CD4-positive, alpha-beta T cell (primary cell): ENCODE results near the gene SLC22A7. TPM values are rescaled to one million over a fixed set of nuclear protein-coding genes. Genes with fewer than 3 reads are reported as not detected.
A peak's percentile ranks its signal among the peaks of the same experiment; 100 is the strongest.

Experiments
- ATAC-seq: fragments of 200-7000 bp; cut with Tn5 transposase; one replicate; pipeline ENCODE4 v1.10.0; 2022; ENCODE audit warnings: mild to moderate bottlenecking; ENCODE audit not compliant: poor library complexity
- CTCF ChIA-PET: fragments of 350-600 bp; sonication (Branson Sonifier 250); formaldehyde crosslinking; loops from one replicate; lab custom pipeline; 2021; ENCODE audit warnings: antibody characterized with exemption, inconsistent platforms; lab: Charles Lee
- POLR2A ChIA-PET: fragments of 350-600 bp; sonication (Branson Sonifier 250); formaldehyde crosslinking; loops from one replicate; lab custom pipeline; 2021; ENCODE audit warnings: antibody characterized with exemption, inconsistent platforms; lab: Charles Lee
- DNase-seq, 14 experiments: peaks; one replicate each; pipeline ENCODE4 v3.0.0-alpha.2; 2013 to 2020; ENCODE audit warnings: mixed read lengths in 2 of 14
- H3K27ac ChIP-seq, 2 donors: one replicate each; pipeline versions ENCODE4 v1.5.1 to v1.7.0; 2013; ENCODE audit warnings: low read length in 2 of 2, low read depth in 1 of 2, mild to moderate bottlenecking in 1 of 2
- H3K27me3 ChIP-seq, 2 experiments: 1 replicate in 1 of 2; 2 replicates in 1 of 2; pipeline versions ENCODE4 v1.6.1 to v1.7.0; 2013; ENCODE audit warnings: low read length in 2 of 2, control low read depth in 1 of 2, mild to moderate bottlenecking in 1 of 2, moderate library complexity in 1 of 2; ENCODE audit not compliant: insufficient read depth in 2 of 2, control insufficient read depth in 1 of 2
- H3K36me3 ChIP-seq: one replicate; pipeline ENCODE4 v1.6.1; 2013; ENCODE audit warnings: low read length, control low read depth; ENCODE audit not compliant: insufficient read depth
- H3K4me1 ChIP-seq: one replicate; pipeline ENCODE4 v1.6.1; 2013; ENCODE audit warnings: low read length, control low read depth; ENCODE audit not compliant: insufficient read depth
- H3K4me3 ChIP-seq: one replicate; pipeline ENCODE4 v1.5.1; 2013; ENCODE audit warnings: mild to moderate bottlenecking, low read length, moderate library complexity
- H3K9me3 ChIP-seq, 2 experiments: 1 replicate in 1 of 2; 2 replicates in 1 of 2; pipeline versions ENCODE4 v1.6.1 to v1.7.0; 2013; ENCODE audit warnings: low read length in 2 of 2, mild to moderate bottlenecking in 2 of 2, control low read depth in 1 of 2, moderate library complexity in 1 of 2; ENCODE audit not compliant: control insufficient read depth in 1 of 2, insufficient read depth in 1 of 2
- H3K27ac Mint-ChIP-seq: one replicate; pipeline ENCODE4 v1.8.0; 2020; ENCODE audit warnings: mixed read lengths
- H3K27me3 Mint-ChIP-seq: one replicate; pipeline ENCODE4 v1.8.0; 2021; ENCODE audit warnings: mixed read lengths
- H3K36me3 Mint-ChIP-seq: one replicate; pipeline ENCODE4 v1.8.0; 2021; ENCODE audit warnings: low read depth, mixed read lengths
- H3K4me1 Mint-ChIP-seq: one replicate; pipeline ENCODE4 v1.8.0; 2021; ENCODE audit warnings: low read depth, mixed read lengths
- H3K4me3 Mint-ChIP-seq: one replicate; pipeline ENCODE4 v1.8.0; 2020; ENCODE audit warnings: mild to moderate bottlenecking, mixed read lengths
- H3K9me3 Mint-ChIP-seq: one replicate; pipeline ENCODE4 v1.8.0; 2020; ENCODE audit warnings: mixed read lengths
- CTCF ChIP-seq: fragments of 200-600 bp; IDR thresholded peaks from one replicate; pipeline ENCODE4 v1.8.0; 2022; ENCODE audit warnings: antibody characterized with exemption, mild to moderate bottlenecking
- intact Hi-C, 2 experiments: fragments of 100-400 bp; cut with DNase I in 1 of 2; cut with micrococcal nuclease in 1 of 2; formaldehyde crosslinking; loops; one replicate each; pipeline versions ENCODE4 v1.15.1 to v1.9.0; 2023 to 2025; cut with DNase I, micrococcal nuclease
- total RNA-seq, 174 experiments: library from RNA in 2 of 174; stranded (reverse) in 2 of 174; gene quantifications; one replicate each; pipeline ENCODE4 v1.2.3 and lab custom pipeline; 2021 to 2026

SLC22A7 gene
- total RNA-seq, 2 experiments from 2014 or later: not detected

DNA sequence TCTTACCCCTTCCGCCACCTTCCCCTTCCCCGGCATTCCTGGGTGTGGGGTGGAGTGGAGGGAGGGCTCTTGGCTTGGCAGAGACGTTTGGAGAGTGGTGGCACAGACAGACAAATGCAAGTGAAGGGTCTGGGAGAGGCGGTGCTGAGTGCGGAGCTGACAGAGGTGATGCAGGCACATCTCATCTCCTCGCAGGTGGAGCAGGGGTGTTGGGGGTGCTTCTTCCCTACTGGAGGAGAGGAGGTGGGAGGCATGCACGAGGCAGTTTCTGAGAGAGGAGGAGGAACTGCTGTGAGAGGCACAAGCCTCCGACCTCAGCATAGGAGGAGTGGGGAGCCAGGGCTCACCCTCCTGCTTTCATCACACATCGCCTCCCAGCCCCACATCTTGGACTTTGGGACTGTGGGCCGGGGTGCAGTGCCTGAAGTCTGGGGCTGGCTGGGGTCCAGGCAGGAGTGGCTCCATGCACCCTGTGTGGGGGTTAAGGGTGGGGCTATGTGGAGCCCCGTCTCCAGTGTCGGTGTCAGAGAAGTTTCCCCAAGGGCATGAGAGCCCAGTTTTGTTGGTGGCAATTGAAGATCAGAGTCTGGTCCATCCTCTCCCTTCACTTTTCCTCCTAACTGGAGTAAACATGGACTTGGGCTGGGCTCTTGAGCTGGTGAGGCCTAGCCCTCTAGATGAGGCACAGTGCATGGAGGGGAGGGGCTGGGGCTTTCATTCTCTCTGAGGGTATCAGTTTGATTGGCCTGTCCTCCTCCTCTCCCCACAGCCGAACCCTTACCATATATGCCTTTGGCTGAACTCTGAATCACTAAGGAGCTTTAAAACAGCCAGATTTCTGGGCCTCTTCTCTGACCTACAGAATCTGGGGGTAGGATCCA lies 20.2 kb upstream of the SLC22A7 start:
- H3K27me3 Mint-ChIP-seq: peaks cover 50% of the 10 kb centered on the region

DNA sequence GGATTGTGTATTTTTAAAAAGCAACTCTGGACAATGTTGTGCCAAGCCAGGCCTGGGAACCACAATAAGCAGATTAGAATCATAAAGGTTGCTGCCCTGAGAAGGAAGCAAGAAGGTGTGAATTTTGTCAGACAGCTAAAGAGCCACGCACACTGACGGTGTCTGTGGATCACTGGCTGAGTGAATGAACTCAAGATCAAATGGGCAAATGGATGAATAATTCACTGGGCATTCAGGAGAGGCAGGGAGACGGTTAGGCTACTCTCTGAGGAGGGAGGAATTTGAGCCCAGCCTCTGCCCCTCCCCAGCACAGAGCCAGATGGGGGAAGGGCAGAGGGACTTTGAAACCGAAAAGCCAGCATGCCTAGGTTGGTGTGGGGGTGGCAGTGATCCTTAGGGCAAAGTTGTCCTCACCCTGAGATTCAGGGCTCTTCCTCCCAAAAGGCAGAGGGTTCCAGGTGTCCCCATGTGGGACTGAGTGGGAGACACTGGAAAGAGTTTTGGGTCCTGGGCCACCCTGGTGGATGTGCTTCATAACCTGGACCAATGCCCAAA lies 19.5 kb upstream of the SLC22A7 start:
- H3K9me3 ChIP-seq: no peaks in the 10 kb centered on the region
- CTCF ChIA-PET: no interaction called here
- H3K36me3 Mint-ChIP-seq: no peaks in the 10 kb centered on the region
- peaks cover 21% of the 10 kb centered on the region for H3K4me1 ChIP-seq
- peaks cover 50% of the 10 kb centered on the region for H3K27me3 Mint-ChIP-seq
- H3K4me3 Mint-ChIP-seq: no peak overlapping the region
- H3K27ac ChIP-seq: no peak overlapping the region
- intact Hi-C loops: no loop called here
- no peak overlapping the region for H3K27ac Mint-ChIP-seq
- no peak overlapping the region for H3K4me3 ChIP-seq
- POLR2A ChIA-PET: no interaction called here
- H3K4me1 Mint-ChIP-seq: peaks cover 6% of the 10 kb centered on the region
- H3K27me3 ChIP-seq: peaks cover 8 to 11% of the 10 kb centered on the region in 2 experiments
- DNase-seq (no peak), ATAC-seq (no peak)
- no peak for TF ChIP-seq CTCF
- H3K36me3 ChIP-seq: no peaks in the 10 kb centered on the region
- no peaks in the 10 kb centered on the region for H3K9me3 Mint-ChIP-seq

More for the DNA sequence above, 20.2 kb upstream of the SLC22A7 start:
- no peak for TF ChIP-seq CTCF
- Histone ChIP-seq H3K27me3 (peaks cover 8 to 11% of the 10 kb centered on the region in 2 experiments), H3K4me3 (no peak overlapping the region), H3K4me1 (peaks cover 21% of the 10 kb centered on the region), H3K9me3 (no peaks in the 10 kb centered on the region), H3K27ac (no peak overlapping the region), H3K36me3 (no peaks in the 10 kb centered on the region)
- POLR2A ChIA-PET: no interaction called here
- Mint-ChIP-seq H3K9me3 (no peaks in the 10 kb centered on the region), H3K4me3 (peak overlapping the region; percentile 16), H3K27ac (no peak overlapping the region), H3K4me1 (peaks cover 6% of the 10 kb centered on the region), H3K36me3 (no peaks in the 10 kb centered on the region)
- no peak for DNase-seq
- intact Hi-C loops: no loop called here
- ATAC-seq: no peak
- CTCF ChIA-PET: no interaction called here

DNA sequence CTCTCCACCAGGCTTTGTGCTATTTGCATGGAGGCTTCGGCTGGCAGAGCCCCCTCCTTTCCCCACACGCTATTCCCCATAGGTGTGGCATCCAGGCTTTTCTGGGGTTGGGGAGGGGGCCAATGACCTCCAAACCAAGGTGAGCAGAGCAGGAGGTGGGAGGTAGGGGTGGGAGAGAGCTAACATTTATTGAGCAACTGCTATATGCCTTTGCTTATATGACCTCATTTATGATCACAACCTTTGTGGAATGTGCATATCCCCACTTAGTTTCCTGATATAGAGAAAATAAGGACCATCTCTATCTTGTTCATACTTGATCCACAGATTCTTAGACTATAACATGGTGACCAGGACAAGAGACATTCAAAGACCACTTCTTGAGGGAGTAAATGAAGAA lies 17.8 kb upstream of the SLC22A7 start:
- intact Hi-C loops: no loop called here
- CTCF ChIA-PET: no interaction called here

More for the DNA sequence above, 17.8 kb upstream of the SLC22A7 start:
- peaks cover 14 to 15% of the 10 kb centered on the region in 2 experiments for H3K27me3 ChIP-seq
- H3K9me3 ChIP-seq: no peaks in the 10 kb centered on the region
- Mint-ChIP-seq H3K27ac (no peak overlapping the region), H3K4me1 (no peaks in the 10 kb centered on the region), H3K4me3 (no peak overlapping the region), H3K36me3 (no peaks in the 10 kb centered on the region), H3K9me3 (no peaks in the 10 kb centered on the region), H3K27me3 (peaks cover 43% of the 10 kb centered on the region)
- H3K36me3 ChIP-seq: no peaks in the 10 kb centered on the region
- no peak for TF ChIP-seq CTCF
- ATAC-seq: no peak
- POLR2A ChIA-PET: no interaction called here
- no peak for DNase-seq
- peaks cover 17% of the 10 kb centered on the region for H3K4me1 ChIP-seq
- no peak overlapping the region for H3K27ac ChIP-seq
- no peak overlapping the region for H3K4me3 ChIP-seq
